GM10248 (cell line): ENCODE measurements around the gene MMP24OS.

Source experiments
- CTCF ChIA-PET: fragments of 300-600 bp; sonication (Branson Sonifier 250); formaldehyde crosslinking; extraction: SDS; loops from one replicate; lab custom pipeline; 2021; ENCODE audit warnings: antibody characterized with exemption; lab: Yijun Ruan, JAX
- POLR2A ChIA-PET: fragments of 350-650 bp; sonication (Branson Sonifier 250); formaldehyde crosslinking; extraction: SDS; loops from one replicate; lab custom pipeline; 2020; ENCODE audit warnings: antibody characterized with exemption; lab: Yijun Ruan, JAX
- DNase-seq: peaks from one replicate; pipeline ENCODE4 v3.0.0; 2012; ENCODE audit errors: extremely low spot score
- TF ChIP-seq, protein P1 (sequence below): IDR thresholded peaks from 2 replicates; pipeline ENCODE4 v1.5.1; 2012; ENCODE audit warnings: mild to moderate bottlenecking, low read depth; ENCODE audit errors: extremely low read depth, missing control alignments, control extremely low read depth

The MMP24OS gene

GRCh38 chr20:35293303-35294292, 15.7 kb upstream of the MMP24OS start:
- CTCF ChIA-PET: interaction anchor here (13.6 kb wide), 1 partner anchor 16 kb away, joined by 108 read pairs; no protein-coding TSS in a partner anchor
- no peak for DNase-seq
- TF ChIP-seq, protein P1, sequence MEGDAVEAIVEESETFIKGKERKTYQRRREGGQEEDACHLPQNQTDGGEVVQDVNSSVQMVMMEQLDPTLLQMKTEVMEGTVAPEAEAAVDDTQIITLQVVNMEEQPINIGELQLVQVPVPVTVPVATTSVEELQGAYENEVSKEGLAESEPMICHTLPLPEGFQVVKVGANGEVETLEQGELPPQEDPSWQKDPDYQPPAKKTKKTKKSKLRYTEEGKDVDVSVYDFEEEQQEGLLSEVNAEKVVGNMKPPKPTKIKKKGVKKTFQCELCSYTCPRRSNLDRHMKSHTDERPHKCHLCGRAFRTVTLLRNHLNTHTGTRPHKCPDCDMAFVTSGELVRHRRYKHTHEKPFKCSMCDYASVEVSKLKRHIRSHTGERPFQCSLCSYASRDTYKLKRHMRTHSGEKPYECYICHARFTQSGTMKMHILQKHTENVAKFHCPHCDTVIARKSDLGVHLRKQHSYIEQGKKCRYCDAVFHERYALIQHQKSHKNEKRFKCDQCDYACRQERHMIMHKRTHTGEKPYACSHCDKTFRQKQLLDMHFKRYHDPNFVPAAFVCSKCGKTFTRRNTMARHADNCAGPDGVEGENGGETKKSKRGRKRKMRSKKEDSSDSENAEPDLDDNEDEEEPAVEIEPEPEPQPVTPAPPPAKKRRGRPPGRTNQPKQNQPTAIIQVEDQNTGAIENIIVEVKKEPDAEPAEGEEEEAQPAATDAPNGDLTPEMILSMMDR: no peak
- POLR2A ChIA-PET: interaction anchor here (0.6 kb wide), 2 partner anchors 10 to 259 kb away, joined by 3 to 7 read pairs; no protein-coding TSS in a partner anchor

- ChIA-PET CTCF (interaction anchor here (13.6 kb wide), 1 partner anchor 16 kb away, joined by 108 read pairs; no protein-coding TSS in a partner anchor), POLR2A (no interaction called here)
- TF ChIP-seq, protein P1: no peak
- no peak for DNase-seq
Measured at GRCh38 chr20:35292504-35293285, 14.8 kb upstream of the MMP24OS start.

DNA sequence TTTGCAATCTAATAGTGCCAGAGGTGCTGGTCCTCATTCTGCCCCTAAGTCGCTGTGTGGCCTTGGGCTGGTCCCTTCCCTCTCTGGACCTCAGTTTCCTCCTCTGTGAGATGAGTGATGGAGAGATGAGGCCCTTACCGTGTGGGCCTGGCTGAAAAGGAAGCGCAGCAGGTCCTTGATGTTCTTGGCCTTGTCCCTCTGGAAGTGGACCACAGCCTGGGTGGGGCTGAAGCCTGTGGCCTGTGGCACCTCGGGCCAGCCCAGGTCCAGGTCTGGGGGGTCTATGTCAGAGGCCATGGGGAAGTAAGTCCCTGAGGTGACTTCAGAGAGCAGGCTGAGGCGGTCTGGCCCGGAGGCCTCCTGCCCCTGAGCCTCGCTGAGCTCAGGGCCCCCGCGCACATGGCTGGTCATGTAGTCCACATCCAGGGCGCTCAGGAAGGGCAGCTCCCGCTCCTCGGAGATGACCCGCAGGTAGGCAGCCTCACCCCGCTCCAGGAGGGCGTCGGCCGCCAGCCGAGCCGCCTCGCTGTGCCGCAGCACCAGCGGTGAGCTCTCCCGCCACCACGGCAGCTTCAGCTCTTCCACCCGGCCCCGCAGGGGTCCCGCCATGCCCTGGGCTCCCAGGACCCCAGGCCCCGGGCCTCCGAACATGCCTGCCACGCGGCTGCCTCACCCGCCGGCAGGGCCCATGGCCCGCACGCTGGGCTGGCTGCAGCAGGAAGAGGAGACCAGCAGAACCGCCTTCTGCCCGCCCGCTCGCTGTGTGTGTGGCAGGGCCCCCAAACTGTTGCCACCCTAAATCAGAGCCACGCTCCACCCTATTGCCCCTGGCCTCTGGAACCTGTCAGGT, 14.0 kb upstream of the MMP24OS start, which contains the start of gene FAM83C:
Gene FAM83C, minus strand, starts transcription at position 772 of the 850 bp plus-strand sequence. Its CDS starts 121 bp downstream, at position 651.
- TF ChIP-seq, protein P1: no peak
- ChIA-PET POLR2A (no interaction called here), CTCF (interaction anchor here (0.8 to 13.6 kb wide), 3 partner anchors 12 to 17 kb away, joined by 3 to 108 read pairs (median 8); no protein-coding TSS in a partner anchor)
- DNase-seq: no peak

DNA sequence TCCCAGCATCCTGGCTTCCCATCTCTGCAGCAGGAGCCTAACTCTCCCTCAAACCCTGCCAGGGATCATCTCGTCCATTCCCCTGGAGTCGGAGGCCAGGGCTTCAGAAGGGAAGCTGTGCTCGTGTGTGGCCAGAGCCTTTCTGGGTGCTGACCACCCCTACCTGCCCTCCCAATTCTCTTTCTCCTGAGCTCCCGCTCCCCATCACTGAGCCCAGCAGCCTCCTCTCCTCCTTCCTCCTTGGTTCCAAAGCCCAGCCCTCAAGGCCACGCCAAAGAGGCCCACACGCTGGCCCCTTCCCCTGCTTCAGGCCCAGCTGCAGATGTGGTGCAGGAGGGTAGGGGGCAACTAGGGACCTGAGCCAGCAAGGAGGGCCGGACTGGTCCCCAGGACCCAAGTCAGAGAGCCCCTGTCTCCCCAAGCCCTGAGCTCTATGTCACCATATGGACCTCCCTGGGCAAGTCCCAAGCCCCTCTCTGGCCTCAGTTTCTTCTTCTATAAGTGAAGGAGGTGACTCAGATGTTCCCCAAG, 13.0 kb upstream of the MMP24OS start:
- DNase-seq: no peak
- TF ChIP-seq, protein P1: no peak
- ChIA-PET POLR2A (interaction anchor here (1.0 kb wide), 1 partner anchor 76 kb away, joined by 4 read pairs; no protein-coding TSS in a partner anchor), CTCF (interaction anchor here (1.6 kb wide), 1 partner anchor 13 kb away, joined by 8 read pairs; no protein-coding TSS in a partner anchor)

DNA sequence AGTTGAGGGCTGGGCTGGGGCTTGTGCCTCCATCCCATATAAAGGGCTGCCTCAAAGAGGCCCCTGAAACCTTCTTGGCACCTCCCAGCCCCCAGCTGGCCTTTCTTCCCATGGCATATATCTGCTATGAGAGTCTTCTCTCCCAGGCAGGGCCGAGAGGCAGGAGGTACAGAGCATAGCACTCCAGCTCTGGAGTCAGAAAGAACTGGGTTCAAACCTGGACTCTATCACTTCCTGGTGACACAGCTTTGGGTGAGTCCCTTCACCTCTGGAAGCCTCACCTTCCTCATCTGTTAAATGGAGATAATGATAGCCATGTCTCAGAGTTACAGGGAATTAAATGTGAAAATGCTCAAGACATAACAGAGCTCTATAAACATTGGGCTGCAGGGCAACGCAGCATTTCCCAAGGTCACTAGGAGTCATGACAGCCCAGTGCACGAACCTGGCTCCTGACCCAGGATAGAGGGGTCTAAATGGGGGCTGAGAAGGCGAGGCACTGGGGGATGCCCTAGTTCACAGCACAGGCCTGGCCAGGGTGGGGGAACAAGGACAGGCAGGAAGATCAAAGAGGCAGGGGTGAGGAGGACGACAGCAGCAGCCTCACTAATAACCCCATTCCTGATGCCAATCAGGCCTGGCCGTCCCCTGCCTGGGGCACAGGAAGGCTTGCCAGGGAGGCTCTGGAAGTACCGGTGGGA, 12.4 kb upstream of the MMP24OS start:
- TF ChIP-seq, protein P1: no peak
- DNase-seq: no peak
- CTCF ChIA-PET: interaction anchor here (1.6 to 3.0 kb wide), 2 partner anchors 13 kb away, joined by 8 to 28 read pairs; no protein-coding TSS in a partner anchor
- POLR2A ChIA-PET: interaction anchor here (1.0 kb wide), 1 partner anchor 76 kb away, joined by 4 read pairs; no protein-coding TSS in a partner anchor
